GM15510 (cell line): ENCODE results near the gene QARS1.

Experiments used
- POLR2A ChIP-seq: IDR thresholded peaks from 3 replicates; pipeline ENCODE4 v1.6.1; 2011; ENCODE audit warnings: borderline replicate concordance; ENCODE audit not compliant: insufficient read length; ENCODE audit errors: extremely low read depth

Gene QARS1

GRCh38 chr3:49104427-49105291 lies at the start of gene QARS1:
Gene QARS1, minus strand, starts transcription at chr3:49104757. Its CDS starts 24 bp downstream, at chr3:49104733.
- peak; percentile 76 for TF ChIP-seq POLR2A

- no peak for TF ChIP-seq POLR2A
These were observed 48.9 kb upstream of the QARS1 start for GRCh38 chr3:49153349-49153912.

- no peak for TF ChIP-seq POLR2A
These were observed 47.1 kb upstream of the QARS1 start for GRCh38 chr3:49151610-49152009.

- TF ChIP-seq POLR2A, result no peak
These were observed 43.6 kb upstream of the QARS1 start for GRCh38 chr3:49148159-49148558.

GRCh38 chr3:49140080-49140479 lies 35.5 kb upstream of the QARS1 start:
- TF ChIP-seq POLR2A, result no peak

GRCh38 chr3:49135499-49135898 lies 30.9 kb upstream of the QARS1 start:
- no peak for TF ChIP-seq POLR2A

GRCh38 chr3:49134471-49135265 lies 30.1 kb upstream of the QARS1 start:
- no peak for TF ChIP-seq POLR2A

GRCh38 chr3:49133226-49133951 lies 28.8 kb upstream of the QARS1 start:
- no peak for TF ChIP-seq POLR2A

GRCh38 chr3:49132437-49133225 lies 28.1 kb upstream of the QARS1 start, which contains the start of gene LAMB2:
Gene LAMB2, minus strand, starts transcription at chr3:49133050. Its CDS starts 183 bp downstream, at chr3:49132867.
- TF ChIP-seq POLR2A, result no peak

GRCh38 chr3:49132073-49132436 lies 27.5 kb upstream of the QARS1 start:
- TF ChIP-seq POLR2A, result no peak

- TF ChIP-seq POLR2A, result no peak
These were observed 27.0 kb upstream of the QARS1 start for GRCh38 chr3:49131576-49131975.

GRCh38 chr3:49131040-49131439 lies 26.5 kb upstream of the QARS1 start:
- no peak for TF ChIP-seq POLR2A

- TF ChIP-seq POLR2A, result no peak
These were observed 20.6 kb upstream of the QARS1 start for GRCh38 chr3:49124991-49125670.

- no peak for TF ChIP-seq POLR2A
These were observed 19.6 kb upstream of the QARS1 start for GRCh38 chr3:49124203-49124602.

GRCh38 chr3:49123687-49124086 lies 19.1 kb upstream of the QARS1 start:
- no peak for TF ChIP-seq POLR2A
